Measurements from ENCODE around the gene IAPP. TPM values are rescaled to one million over a fixed set of nuclear protein-coding genes. Genes with fewer than 3 reads are reported as not detected.
"Not testable (repeated sequence)": the region's sequence is repeated elsewhere in the genome, so short reads cannot be mapped to it uniquely, and the experiment has no call there.

IAPP gene
- total RNA-seq, 1 experiment from 2014 or later = not detected

DNA sequence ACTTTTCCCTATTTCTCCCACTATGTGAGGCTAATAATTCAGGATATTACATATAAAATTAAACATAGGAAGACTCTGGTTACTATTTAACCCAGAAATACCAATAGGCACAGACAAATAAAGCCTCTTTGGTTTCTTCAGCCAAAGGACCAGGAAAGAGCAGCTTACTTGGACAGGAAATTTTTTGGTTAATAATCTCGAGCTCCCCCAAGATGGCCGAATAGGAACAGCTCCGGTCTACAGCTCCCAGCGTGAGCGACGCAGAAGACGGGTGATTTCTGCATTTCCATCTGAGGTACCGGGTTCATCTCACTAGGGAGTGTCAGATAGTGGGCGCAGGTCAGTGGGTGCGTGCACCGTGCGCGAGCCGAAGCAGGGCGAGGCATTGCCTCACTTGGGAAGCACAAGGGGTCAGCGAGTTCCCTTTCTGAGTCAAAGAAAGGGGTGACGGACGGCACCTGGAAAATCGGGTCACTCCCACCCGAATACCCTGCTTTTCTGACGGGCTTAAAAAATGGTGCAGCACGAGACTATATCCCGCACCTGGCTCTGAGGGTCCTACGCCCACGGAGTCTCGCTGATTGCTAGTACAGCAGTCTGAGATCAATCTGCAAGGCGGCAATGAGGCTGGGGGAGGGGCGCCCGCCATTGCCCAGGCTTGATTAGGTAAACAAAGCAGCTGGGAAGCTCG lies 46.5 kb downstream of the IAPP start:
- not testable (repeated sequence) for H3K4ac ChIP-seq (ENCODE audit: low read depth, low read length); H4K91ac ChIP-seq (ENCODE audit: insufficient read length, low read depth, low read length); H4K5ac ChIP-seq (ENCODE audit: insufficient read length, low read depth, low read length); H4K20me1 ChIP-seq (ENCODE audit: control insufficient read depth, insufficient read depth, insufficient read length); H3K36me3 Mint-ChIP-seq (ENCODE audit: insufficient read depth in 1 of 3, low read depth in 3 of 3); H3K9me3 Mint-ChIP-seq; H3K23me2 ChIP-seq (ENCODE audit: insufficient read length, low read depth, low read length, poor library complexity, severe bottlenecking); H3K79me1 ChIP-seq (ENCODE audit: insufficient read depth, low read depth, low read length, poor library complexity, severe bottlenecking); H3K56ac ChIP-seq (ENCODE audit: insufficient read length, low read depth, low read length); H3K9ac ChIP-seq (ENCODE audit: extremely low read depth, insufficient read length, low read length); H3K27me3 ChIP-seq (ENCODE audit: insufficient read depth, low read length); H3K79me2 ChIP-seq (ENCODE audit: insufficient read depth, low read length); H2BK15ac ChIP-seq (ENCODE audit: low read depth, low read length); H4K8ac ChIP-seq (replicated peaks; ENCODE audit: insufficient read length, low read depth, low read length); H3K27me3 Mint-ChIP-seq (ENCODE audit: low read depth); H3K9me3 ChIP-seq (ENCODE audit: control insufficient read depth, low read depth, low read length); H3T11ph ChIP-seq (ENCODE audit: low read length); H2BK20ac ChIP-seq (ENCODE audit: low read depth, low read length, poor library complexity, severe bottlenecking); H2BK120ac ChIP-seq (ENCODE audit: low read depth, low read length, poor library complexity, severe bottlenecking); H2AK5ac ChIP-seq (ENCODE audit: insufficient read length, low read length); H3K27ac ChIP-seq (ENCODE audit: insufficient read length, low read depth, low read length); H2AFZ ChIP-seq (ENCODE audit: low read length); H2BK12ac ChIP-seq (ENCODE audit: insufficient read length, low read depth, low read length); H2BK5ac ChIP-seq (ENCODE audit: insufficient read length, low read length); H3K4me1 ChIP-seq (ENCODE audit: insufficient read depth, low read length); H3K23ac ChIP-seq (ENCODE audit: insufficient read length, low read depth, low read length)
- peaks cover 2 to 11% of the 10 kb centered on the region in 2 experiments for H3K4me1 Mint-ChIP-seq
- DNase-seq = peak; percentile 51
- peak overlapping the region in 1 of 2 experiments; percentile 50; a peak in 2 of 5 replicates for H3K4me3 Mint-ChIP-seq
- Histone ChIP-seq H3K4me2 (ENCODE audit: insufficient read depth, insufficient read length, low read length) (peak overlapping the region; percentile 17), H3K14ac (ENCODE audit: insufficient read depth, low read length) (peak overlapping the region; percentile 25; the same call in 1 of the 2 replicates), H3K18ac (ENCODE audit: insufficient read length, low read depth, low read length) (peak overlapping the region; percentile 31)
- WGBS (ENCODE audit: extremely low coverage, insufficient read length, low lambda C conversion rate) = no CpG with 5 or more reads among the region's 30 CpGs
- H3K27ac Mint-ChIP-seq = peak overlapping the region in 2 of 3 experiments; percentile 86 to 95; a peak in 4 of 7 replicates
